ENCODE measurements around the gene NUPR1.
"Not testable (repeated sequence)": the region's sequence is repeated elsewhere in the genome, so short reads cannot be mapped to it uniquely, and the experiment has no call there.

Gene NUPR1

DNA sequence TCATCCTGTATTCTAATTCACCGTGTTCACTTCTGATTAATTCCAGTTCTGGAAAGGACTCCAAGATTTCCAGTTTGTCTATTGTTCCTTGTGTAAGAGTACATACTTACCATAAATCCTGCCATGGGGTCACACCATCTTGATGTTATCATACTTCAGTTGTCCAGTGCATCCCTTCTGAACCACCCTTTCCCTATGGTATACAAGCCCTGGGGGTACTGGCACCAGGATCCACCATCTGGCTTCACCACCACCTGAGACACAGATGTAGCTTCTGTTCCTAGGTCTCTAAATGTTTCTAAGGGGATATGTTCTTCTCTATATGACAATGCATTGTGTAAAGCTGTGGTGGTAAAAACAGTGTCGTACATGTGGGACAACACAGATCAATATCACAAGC lies 36.2 kb upstream of the NUPR1 start:
- DNase-seq (ENCODE audit: low spot score): no peak
- in situ Hi-C loops (cut with MboI; ENCODE audit: low sequenced_read_pairs, unreplicated experiment): no loop called here
- TF ChIP-seq, protein P1, sequence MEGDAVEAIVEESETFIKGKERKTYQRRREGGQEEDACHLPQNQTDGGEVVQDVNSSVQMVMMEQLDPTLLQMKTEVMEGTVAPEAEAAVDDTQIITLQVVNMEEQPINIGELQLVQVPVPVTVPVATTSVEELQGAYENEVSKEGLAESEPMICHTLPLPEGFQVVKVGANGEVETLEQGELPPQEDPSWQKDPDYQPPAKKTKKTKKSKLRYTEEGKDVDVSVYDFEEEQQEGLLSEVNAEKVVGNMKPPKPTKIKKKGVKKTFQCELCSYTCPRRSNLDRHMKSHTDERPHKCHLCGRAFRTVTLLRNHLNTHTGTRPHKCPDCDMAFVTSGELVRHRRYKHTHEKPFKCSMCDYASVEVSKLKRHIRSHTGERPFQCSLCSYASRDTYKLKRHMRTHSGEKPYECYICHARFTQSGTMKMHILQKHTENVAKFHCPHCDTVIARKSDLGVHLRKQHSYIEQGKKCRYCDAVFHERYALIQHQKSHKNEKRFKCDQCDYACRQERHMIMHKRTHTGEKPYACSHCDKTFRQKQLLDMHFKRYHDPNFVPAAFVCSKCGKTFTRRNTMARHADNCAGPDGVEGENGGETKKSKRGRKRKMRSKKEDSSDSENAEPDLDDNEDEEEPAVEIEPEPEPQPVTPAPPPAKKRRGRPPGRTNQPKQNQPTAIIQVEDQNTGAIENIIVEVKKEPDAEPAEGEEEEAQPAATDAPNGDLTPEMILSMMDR (IDR thresholded peaks at IDR 0.05; ENCODE audit: borderline replicate concordance, control extremely low read depth, extremely low read depth, insufficient read depth, missing control alignments): no peak

DNA sequence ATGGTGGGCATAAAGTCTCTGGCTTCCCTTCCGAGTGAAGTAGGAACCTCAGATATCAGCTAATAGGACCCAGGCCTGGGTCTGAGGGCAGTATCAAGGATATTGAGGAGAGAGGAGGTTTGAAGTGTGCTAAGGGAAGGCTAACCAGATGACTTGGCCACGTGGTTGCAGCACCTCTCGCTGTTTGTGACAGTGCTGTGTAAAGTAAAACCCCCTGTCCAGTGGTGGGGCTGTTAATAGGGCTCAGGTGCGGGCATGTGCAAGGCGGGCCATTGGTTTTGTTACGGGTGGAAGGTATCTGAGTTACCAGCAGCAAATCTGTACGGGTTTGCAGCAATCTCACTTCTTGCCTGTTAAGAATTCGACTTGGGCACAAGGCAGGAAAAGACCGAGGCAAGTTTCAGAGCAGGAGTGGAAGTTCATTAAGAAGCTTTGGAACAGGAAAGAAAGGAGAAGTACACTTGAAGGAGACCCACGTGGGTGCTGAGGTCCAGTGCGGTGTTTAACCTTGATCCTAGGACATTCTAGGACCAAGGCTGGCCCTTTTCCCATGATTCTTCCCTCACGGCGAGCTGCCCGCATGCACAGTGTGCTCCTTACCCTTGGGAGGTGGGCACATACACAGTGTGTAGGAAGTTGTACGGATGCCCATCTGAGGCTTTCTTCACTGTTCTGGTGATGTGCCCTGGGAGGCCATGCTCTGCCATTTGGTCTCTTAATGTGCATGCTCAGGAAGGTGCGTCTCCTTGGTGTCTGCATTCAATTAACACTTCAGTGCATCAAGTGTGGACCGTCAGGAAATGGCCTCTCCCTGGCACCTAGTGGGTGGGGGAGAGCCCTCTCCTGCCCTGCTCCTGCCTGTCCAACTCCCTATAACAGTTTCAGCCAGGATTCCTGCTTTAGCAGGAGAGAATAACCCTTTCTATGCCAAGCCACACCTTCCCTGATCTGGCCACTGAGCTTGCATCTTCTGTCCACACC lies 35.3 kb upstream of the NUPR1 start:
- in situ Hi-C loops (cut with MboI; ENCODE audit: low sequenced_read_pairs, unreplicated experiment): no loop called here
- DNase-seq (ENCODE audit: low spot score): no peak
- TF ChIP-seq, protein P1 (IDR thresholded peaks at IDR 0.05; ENCODE audit: borderline replicate concordance, control extremely low read depth, extremely low read depth, insufficient read depth, missing control alignments): no peak

DNA sequence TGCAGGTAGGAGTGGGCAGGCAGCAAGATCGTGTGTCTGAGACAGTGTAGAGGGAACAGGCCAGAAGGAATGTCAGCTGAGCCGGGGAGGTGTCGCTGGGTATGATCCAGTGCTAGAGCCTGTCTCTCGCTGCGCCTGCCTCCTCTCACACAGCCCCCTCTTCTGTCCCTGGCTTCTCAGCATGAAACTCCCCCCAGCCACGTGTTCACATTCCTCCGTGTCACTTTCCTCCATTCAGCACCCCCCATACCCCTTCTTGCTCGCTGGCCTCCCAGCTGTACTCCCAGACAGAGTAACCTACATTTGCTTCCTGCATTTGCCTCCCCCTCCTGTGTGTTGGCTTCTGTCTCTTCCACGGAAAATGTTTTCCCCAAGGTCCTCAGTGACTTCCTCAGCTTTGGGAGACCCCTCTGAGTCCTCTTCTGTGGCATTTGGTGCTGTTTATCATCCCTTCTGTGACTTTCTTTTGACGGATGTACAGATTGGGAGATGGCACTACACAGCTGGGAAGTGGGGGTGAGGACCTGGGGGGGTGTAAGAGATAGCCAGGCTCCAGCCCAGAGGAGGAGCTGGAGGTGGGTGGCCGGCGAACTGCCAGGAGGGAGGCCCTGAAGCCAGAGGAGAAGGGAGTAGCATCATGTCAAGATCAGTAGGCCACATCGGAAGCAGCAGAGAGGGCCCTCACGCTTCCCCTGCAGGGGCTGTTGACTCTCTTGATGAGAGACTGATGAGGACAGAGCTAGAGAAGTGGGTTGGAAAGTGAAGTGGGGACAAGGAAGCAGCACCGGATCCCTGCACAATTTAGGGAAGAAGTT lies 34.1 kb upstream of the NUPR1 start:
- no peak for DNase-seq (ENCODE audit: low spot score)
- in situ Hi-C loops (cut with MboI; ENCODE audit: low sequenced_read_pairs, unreplicated experiment): no loop called here
- TF ChIP-seq, protein P1 (IDR thresholded peaks at IDR 0.05; ENCODE audit: borderline replicate concordance, control extremely low read depth, extremely low read depth, insufficient read depth, missing control alignments): no peak

DNA sequence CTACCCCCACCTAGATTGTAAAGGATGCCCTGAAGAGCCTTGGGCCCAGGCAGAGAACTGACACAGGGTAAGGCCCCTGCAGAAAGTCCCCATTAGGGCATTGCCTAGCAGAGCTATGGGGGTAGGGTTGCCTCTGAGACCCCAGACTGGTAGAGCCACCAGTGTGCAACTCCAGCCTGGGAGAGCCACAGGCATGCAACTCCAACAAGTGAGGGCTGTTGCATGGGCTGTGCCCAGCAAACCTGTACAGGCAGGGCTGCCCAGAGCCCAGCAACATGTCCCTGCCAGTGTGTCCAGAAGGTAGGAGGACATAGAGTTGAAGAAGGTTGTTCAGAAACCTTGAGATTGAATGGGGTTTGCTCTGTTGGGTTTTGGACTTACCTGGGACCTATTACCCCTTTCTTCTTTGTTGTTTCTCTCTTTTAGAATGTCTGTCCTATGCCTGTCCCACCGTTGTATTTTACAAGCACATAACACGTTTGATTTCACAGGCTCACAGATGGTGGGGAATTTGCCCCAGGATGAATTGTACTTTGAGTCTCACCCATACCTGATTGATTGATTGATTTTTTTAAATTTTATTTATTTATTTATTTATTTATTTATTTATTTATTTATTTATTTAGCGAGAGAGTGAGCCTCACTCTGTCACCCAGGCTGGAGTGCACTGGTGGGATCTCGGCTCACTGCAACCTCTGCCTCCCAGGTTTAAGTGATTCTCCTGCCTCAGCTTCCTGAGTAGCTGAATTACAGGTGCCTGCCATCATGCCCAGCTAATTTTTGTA lies 31.4 kb upstream of the NUPR1 start:
- in situ Hi-C loops (cut with MboI; ENCODE audit: low sequenced_read_pairs, unreplicated experiment): no loop called here
- TF ChIP-seq, protein P1 (IDR thresholded peaks at IDR 0.05; ENCODE audit: borderline replicate concordance, control extremely low read depth, extremely low read depth, insufficient read depth, missing control alignments): no peak

DNA sequence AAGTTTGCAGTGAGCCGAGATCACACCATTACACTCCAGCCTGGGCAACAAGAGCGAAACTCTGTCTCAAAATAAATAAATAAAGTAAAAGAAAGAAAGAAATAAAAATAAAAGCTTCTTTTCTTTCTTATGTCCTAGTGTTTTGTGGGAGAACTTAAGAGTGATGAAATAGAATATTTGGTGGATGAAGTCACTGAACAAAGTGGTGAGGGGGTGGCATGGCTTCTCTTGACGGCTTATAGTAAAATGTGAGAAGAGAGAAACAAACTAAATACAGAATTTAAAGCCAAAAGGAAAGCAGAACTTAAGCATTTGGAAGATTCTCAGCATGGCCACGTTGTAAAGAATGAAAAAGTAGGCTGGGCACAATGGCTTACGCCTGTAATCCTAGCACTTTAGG lies 30.2 kb upstream of the NUPR1 start:
- in situ Hi-C loops (cut with MboI; ENCODE audit: low sequenced_read_pairs, unreplicated experiment): no loop called here
- TF ChIP-seq, protein P1 (IDR thresholded peaks at IDR 0.05; ENCODE audit: borderline replicate concordance, control extremely low read depth, extremely low read depth, insufficient read depth, missing control alignments): no peak
- no peak for DNase-seq (ENCODE audit: low spot score)

More for the DNA sequence above, 31.4 kb upstream of the NUPR1 start:
- DNase-seq (ENCODE audit: low spot score): no peak

DNA sequence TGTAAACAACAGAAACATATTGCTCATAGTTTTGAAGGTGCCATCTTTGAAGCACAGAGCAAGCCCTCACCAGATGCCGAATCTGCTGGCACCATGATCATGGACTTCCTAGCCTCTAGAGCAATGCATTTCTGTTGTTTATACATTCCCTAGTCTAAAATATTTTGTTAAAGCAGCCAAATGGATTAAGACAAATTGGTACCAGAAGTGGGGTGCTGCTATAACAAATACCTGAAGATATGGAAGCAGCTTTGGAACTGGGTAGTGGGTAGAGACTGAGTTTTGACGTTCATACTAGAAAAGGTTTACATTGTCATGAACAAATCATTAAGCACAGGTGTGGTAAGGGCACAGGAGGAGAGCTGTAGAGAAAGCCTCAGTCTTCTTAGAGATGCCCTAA lies 28.5 kb upstream of the NUPR1 start:
- no peak for DNase-seq (ENCODE audit: low spot score)
- TF ChIP-seq, protein P1 (IDR thresholded peaks at IDR 0.05; ENCODE audit: borderline replicate concordance, control extremely low read depth, extremely low read depth, insufficient read depth, missing control alignments): no peak
- in situ Hi-C loops (cut with MboI; ENCODE audit: low sequenced_read_pairs, unreplicated experiment): no loop called here

DNA sequence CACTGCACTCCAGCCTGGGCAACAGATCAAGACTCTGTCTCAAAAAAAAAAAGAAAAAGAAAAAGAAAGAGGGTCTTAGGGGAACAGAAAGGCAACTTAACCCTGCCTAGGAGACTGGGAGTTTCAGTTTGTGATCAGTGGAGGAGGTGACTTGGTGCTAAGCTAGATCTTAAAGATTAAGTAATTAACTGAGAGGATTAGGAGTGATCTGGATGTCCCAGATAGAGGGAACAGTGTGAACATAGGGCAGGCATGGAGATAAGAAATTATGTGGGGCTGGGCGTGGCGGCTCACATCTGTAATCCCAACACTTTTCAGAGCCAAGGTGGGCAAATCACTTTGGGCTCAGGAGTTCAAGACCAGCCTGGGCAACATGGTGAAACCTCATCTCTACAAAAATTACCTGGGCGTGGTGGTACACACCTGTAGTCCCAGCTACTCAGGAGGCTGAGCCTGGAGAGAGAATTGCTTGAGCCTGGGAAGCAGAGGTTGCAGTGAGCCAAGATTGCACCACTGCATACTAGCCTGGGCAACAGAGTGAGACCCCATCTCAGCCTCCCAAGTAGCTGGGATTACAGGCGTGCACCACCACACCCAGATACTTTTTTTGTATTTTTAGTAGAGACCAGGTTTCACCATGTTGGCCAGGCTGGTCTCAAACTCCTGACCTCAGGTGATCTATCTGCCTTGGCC lies 27.6 kb upstream of the NUPR1 start:
- DNase-seq (ENCODE audit: low spot score); in situ Hi-C loops (cut with MboI; ENCODE audit: low sequenced_read_pairs, unreplicated experiment): not testable (repeated sequence)
